ENCODE measurements around the gene TBC1D2B.

Gene TBC1D2B

DNA sequence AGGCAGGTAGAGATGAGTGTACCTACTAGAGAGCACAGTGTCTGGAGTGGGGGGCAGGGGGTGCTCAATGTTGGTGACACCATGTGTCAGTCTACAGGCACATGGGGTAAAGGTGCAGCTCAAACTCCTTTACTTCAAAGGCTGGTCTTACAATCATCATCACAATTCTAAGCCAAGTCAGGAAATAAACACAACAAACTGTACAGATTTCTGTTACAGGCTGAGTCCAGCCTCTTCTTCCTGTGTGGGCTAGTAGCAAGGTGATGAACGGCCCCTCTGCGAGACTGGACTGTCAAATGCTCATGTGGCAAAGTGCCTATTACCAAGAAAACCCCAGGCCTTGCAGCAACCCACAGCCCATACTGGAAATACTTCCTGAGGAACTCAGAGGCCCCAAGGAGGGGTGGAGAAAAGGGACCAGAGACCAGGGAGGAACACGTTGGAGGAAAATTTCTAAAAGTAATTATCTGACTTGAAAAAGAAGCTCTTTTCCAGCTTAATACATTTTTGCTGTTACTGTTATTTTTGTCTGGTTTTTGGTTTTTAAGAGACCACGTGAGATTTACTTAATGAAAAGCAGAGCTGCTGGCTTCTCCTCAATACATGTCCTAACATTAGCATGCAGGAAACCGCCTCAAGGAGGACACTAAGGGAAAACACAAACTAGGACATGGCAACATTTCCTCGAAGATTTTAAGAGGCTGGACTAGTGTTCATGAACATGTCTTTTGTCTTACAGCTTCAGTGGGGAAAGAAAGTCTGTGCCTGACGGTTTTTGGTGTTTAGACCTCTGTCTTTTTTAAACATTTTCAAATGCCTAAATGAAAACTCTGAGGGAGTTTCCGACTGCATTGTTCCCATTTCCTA, 29.5 kb downstream of the TBC1D2B start:
- Histone ChIP-seq H3K4me1 (ENCODE audit: control insufficient read depth, insufficient read depth, low read length) (peaks cover 26% of the 10 kb centered on the region), H3K4me3 (ENCODE audit: low read depth, low read length) (no peak overlapping the region), H3K27ac (ENCODE audit: extremely low read depth, low read depth, low read length) (no peak overlapping the region), H3K9me3 (ENCODE audit: control insufficient read depth, insufficient read depth, low read depth, low read length) (no peaks in the 10 kb centered on the region), H3K36me3 (ENCODE audit: control insufficient read depth in 2 of 2, insufficient read depth in 1 of 2, low read length in 2 of 2) (peaks cover 8 to 39% of the 10 kb centered on the region in 2 experiments; a peak in 2 of 3 replicates)
- POLR2A ChIA-PET = interaction anchor here (0.6 kb wide), 1 partner anchor 1921 kb away, joined by 4 read pairs; no protein-coding TSS in a partner anchor
- CTCF ChIA-PET = no interaction called here
- TF ChIP-seq, protein P1, sequence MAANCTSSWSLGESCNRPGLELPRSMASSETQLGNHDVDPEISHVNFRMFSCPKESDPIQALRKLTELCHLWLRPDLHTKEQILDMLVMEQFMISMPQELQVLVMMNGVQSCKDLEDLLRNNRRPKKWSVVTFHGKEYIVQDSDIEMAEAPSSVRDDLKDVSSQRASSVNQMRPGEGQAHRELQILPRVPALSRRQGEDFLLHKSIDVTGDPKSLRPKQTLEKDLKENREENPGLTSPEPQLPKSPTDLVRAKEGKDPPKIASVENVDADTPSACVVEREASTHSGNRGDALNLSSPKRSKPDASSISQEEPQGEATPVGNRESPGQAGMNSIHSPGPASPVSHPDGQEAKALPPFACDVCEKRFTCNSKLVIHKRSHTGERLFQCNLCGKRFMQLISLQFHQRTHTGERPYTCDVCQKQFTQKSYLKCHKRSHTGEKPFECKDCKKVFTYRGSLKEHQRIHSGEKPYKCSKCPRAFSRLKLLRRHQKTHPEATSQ (tag by site-specific recombination; IDR thresholded peaks at IDR 0.05) = no peak

DNA sequence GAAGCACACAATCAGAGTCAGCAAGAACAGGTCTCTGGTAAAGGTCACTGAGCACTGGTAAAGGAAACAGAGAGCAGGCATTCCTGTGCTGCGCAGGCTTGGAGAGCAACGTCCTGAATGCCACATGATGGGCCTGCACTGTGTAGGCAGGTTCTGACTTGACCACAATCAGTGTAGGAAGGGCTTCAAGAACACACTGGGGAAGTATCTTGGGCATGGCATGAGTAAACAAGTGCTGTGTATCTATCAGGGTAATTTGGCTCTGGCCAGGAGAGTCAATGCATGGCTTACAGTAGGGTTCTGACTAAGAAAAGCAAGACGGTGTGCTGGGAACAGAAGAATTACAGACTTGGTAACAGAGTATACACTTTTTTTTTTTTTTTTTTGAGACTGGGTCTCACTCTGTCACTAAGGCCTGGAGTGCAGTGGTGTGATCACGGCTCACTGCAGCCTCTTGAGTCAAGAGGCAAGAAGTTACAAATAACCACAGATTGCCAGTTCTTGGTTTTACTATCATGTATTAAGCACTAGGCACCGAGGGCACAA, 30.6 kb downstream of the TBC1D2B start:
- no peaks in the 10 kb centered on the region for H3K9me3 ChIP-seq (ENCODE audit: control insufficient read depth, insufficient read depth, low read depth, low read length)
- peaks cover 19% of the 10 kb centered on the region for H3K4me1 ChIP-seq (ENCODE audit: control insufficient read depth, insufficient read depth, low read length)
- no peak overlapping the region for H3K27ac ChIP-seq (ENCODE audit: extremely low read depth, low read depth, low read length)
- peaks cover 8 to 43% of the 10 kb centered on the region in 2 experiments; a peak in 2 of 3 replicates for H3K36me3 ChIP-seq (ENCODE audit: control insufficient read depth in 2 of 2, insufficient read depth in 1 of 2, low read length in 2 of 2)
- POLR2A ChIA-PET = no interaction called here
- H3K4me3 ChIP-seq (ENCODE audit: low read depth, low read length) = no peak overlapping the region
- CTCF ChIA-PET = interaction anchor here (0.9 kb wide), 2 partner anchors 12 to 47 kb away, joined by 3 read pairs; no protein-coding TSS in a partner anchor
- TF ChIP-seq ZNF658 (tag by site-specific recombination; IDR thresholded peaks at IDR 0.05) (no peak), ZNF324 (tag by site-specific recombination; IDR thresholded peaks at IDR 0.05) (no peak), ZNF433 (tag by site-specific recombination; IDR thresholded peaks at IDR 0.05; ENCODE audit: low read depth) (no peak), ZBTB48 (tag by site-specific recombination; IDR thresholded peaks at IDR 0.05) (no peak), ZNF248 (tag by site-specific recombination; IDR thresholded peaks at IDR 0.05) (no peak), ZNF585B (tag by site-specific recombination; IDR thresholded peaks at IDR 0.05) (no peak), ZNF837 (tag by site-specific recombination; IDR thresholded peaks at IDR 0.05) (no peak), ZNF24 (tag by site-specific recombination; IDR thresholded peaks at IDR 0.05) (no peak), MZF1 (tag by site-specific recombination; IDR thresholded peaks at IDR 0.05; ENCODE audit: borderline replicate concordance) (no peak), ZNF184 (tag by site-specific recombination; IDR thresholded peaks at IDR 0.05) (no peak), REPIN1 (tag by site-specific recombination; IDR thresholded peaks at IDR 0.05; ENCODE audit: low read depth) (no peak), ZBTB8A (tag by site-specific recombination; IDR thresholded peaks at IDR 0.05) (no peak), ZNF768 (tag by site-specific recombination; IDR thresholded peaks at IDR 0.05) (no peak)
- TF ChIP-seq, protein P2, sequence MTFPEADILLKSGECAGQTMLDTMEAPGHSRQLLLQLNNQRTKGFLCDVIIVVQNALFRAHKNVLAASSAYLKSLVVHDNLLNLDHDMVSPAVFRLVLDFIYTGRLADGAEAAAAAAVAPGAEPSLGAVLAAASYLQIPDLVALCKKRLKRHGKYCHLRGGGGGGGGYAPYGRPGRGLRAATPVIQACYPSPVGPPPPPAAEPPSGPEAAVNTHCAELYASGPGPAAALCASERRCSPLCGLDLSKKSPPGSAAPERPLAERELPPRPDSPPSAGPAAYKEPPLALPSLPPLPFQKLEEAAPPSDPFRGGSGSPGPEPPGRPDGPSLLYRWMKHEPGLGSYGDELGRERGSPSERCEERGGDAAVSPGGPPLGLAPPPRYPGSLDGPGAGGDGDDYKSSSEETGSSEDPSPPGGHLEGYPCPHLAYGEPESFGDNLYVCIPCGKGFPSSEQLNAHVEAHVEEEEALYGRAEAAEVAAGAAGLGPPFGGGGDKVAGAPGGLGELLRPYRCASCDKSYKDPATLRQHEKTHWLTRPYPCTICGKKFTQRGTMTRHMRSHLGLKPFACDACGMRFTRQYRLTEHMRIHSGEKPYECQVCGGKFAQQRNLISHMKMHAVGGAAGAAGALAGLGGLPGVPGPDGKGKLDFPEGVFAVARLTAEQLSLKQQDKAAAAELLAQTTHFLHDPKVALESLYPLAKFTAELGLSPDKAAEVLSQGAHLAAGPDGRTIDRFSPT (tag by site-specific recombination; IDR thresholded peaks at IDR 0.05) = no peak
- TF ChIP-seq, protein P3, sequence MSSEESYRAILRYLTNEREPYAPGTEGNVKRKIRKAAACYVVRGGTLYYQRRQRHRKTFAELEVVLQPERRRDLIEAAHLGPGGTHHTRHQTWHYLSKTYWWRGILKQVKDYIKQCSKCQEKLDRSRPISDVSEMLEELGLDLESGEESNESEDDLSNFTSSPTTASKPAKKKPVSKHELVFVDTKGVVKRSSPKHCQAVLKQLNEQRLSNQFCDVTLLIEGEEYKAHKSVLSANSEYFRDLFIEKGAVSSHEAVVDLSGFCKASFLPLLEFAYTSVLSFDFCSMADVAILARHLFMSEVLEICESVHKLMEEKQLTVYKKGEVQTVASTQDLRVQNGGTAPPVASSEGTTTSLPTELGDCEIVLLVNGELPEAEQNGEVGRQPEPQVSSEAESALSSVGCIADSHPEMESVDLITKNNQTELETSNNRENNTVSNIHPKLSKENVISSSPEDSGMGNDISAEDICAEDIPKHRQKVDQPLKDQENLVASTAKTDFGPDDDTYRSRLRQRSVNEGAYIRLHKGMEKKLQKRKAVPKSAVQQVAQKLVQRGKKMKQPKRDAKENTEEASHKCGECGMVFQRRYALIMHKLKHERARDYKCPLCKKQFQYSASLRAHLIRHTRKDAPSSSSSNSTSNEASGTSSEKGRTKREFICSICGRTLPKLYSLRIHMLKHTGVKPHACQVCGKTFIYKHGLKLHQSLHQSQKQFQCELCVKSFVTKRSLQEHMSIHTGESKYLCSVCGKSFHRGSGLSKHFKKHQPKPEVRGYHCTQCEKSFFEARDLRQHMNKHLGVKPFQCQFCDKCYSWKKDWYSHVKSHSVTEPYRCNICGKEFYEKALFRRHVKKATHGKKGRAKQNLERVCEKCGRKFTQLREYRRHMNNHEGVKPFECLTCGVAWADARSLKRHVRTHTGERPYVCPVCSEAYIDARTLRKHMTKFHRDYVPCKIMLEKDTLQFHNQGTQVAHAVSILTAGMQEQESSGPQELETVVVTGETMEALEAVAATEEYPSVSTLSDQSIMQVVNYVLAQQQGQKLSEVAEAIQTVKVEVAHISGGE (tag by site-specific recombination; conservative IDR thresholded peaks at IDR 0.05; ENCODE audit: low read depth) = no peak
- TF ChIP-seq, protein P4, sequence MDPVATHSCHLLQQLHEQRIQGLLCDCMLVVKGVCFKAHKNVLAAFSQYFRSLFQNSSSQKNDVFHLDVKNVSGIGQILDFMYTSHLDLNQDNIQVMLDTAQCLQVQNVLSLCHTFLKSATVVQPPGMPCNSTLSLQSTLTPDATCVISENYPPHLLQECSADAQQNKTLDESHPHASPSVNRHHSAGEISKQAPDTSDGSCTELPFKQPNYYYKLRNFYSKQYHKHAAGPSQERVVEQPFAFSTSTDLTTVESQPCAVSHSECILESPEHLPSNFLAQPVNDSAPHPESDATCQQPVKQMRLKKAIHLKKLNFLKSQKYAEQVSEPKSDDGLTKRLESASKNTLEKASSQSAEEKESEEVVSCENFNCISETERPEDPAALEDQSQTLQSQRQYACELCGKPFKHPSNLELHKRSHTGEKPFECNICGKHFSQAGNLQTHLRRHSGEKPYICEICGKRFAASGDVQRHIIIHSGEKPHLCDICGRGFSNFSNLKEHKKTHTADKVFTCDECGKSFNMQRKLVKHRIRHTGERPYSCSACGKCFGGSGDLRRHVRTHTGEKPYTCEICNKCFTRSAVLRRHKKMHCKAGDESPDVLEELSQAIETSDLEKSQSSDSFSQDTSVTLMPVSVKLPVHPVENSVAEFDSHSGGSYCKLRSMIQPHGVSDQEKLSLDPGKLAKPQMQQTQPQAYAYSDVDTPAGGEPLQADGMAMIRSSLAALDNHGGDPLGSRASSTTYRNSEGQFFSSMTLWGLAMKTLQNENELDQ (tag by site-specific recombination; IDR thresholded peaks at IDR 0.05; ENCODE audit: low read depth) = no peak

Data from HEK293 (cell line).